GM12874 (cell line): ENCODE results near the gene PLEK2.

Source experiments
- TF ChIP-seq, protein P1 (sequence below): IDR thresholded peaks from 2 replicates; pipeline ENCODE4 v1.5.1; 2011; ENCODE audit warnings: low read depth, mild to moderate bottlenecking, control low read depth, low read length, moderate library complexity; ENCODE audit not compliant: insufficient read depth

The PLEK2 gene

GRCh38 chr14:67426161-67426560 is 14.2 kb upstream of the PLEK2 start:
- TF ChIP-seq, protein P1, sequence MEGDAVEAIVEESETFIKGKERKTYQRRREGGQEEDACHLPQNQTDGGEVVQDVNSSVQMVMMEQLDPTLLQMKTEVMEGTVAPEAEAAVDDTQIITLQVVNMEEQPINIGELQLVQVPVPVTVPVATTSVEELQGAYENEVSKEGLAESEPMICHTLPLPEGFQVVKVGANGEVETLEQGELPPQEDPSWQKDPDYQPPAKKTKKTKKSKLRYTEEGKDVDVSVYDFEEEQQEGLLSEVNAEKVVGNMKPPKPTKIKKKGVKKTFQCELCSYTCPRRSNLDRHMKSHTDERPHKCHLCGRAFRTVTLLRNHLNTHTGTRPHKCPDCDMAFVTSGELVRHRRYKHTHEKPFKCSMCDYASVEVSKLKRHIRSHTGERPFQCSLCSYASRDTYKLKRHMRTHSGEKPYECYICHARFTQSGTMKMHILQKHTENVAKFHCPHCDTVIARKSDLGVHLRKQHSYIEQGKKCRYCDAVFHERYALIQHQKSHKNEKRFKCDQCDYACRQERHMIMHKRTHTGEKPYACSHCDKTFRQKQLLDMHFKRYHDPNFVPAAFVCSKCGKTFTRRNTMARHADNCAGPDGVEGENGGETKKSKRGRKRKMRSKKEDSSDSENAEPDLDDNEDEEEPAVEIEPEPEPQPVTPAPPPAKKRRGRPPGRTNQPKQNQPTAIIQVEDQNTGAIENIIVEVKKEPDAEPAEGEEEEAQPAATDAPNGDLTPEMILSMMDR: no peak

DNA sequence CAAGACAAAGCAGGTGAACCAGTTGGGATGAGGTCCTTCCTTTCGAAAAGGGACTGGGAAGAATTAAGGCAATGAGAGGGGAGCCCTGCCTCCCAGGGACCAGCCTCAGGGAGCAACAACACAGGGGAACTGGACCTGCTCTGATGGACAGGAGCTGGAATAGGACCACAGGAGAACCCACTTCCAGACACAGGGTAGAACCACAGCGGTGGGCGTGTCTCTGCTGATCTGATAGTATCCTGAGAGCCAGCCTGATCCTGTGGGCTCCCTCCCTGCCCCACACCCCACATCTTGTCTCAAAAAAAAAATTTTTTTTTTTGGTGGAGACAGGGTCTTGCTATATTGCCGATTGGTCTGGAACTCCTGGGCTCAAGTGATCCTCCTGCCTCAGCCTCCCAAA is 13.6 kb upstream of the PLEK2 start:
- TF ChIP-seq, protein P1: no peak

DNA sequence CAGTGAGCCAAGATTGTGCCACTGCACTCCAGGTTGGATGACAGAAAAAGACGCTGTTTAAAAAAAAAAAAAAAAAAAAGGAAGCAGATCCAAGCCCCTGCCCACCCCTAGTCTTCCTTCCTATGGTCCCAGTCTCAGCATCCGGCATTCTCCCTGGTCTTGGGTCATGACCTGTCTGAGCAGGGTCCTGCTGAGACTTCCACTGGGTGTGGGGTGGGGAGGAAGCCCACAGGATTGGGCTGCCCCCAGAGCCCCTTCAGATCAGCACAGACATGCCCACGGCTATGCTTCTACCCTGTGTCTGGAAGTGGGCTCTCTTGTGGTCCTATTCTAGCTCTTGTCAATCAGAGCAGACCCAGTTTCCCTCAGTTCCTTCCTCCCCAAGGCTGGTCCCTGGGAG is 12.6 kb upstream of the PLEK2 start:
- TF ChIP-seq, protein P1: no peak

GRCh38 chr14:67423424-67423823 is 11.5 kb upstream of the PLEK2 start:
- TF ChIP-seq, protein P1: no peak

GRCh38 chr14:67421356-67422224 is 9.6 kb upstream of the PLEK2 start:
- TF ChIP-seq, protein P1: no peak

GRCh38 chr14:67420102-67420739 is 8.3 kb upstream of the PLEK2 start:
- TF ChIP-seq, protein P1: peak; percentile 67

GRCh38 chr14:67418401-67419191 is 6.6 kb upstream of the PLEK2 start:
- TF ChIP-seq, protein P1: no peak
